H1 (cell line): ENCODE results near the gene CAMKMT. TPM values are rescaled to one million over a fixed set of nuclear protein-coding genes. Genes with fewer than 3 reads are reported as not detected.

Experiments
- CTCF ChIA-PET: fragments of 300-600 bp; sonication (Branson Sonifier 250); formaldehyde crosslinking; loops from one replicate; lab custom pipeline; 2021; ENCODE audit not compliant: partially characterized antibody; lab: Charles Lee
- POLR2A ChIA-PET: fragments of 300-600 bp; sonication (Branson Sonifier 250); formaldehyde crosslinking; loops from one replicate; lab custom pipeline; 2021; ENCODE audit warnings: inconsistent platforms; ENCODE audit not compliant: partially characterized antibody; lab: Charles Lee
- DNase-seq, 2 experiments: peaks; one replicate each; pipeline versions ENCODE4 v3.0.0 to v3.0.0-alpha.2; 2010 to 2022; ENCODE audit warnings: low spot score in 2 of 2, low read depth in 1 of 2, mixed read lengths in 1 of 2
- FAIRE-seq: peaks from 2 replicates; lab custom pipeline; 2011; peaks lifted over from hg19 to GRCh38; lab: Jason Lieb, UNC
- H2AFZ ChIP-seq: 2 replicates; pipeline ENCODE4 v1.8.1; 2012; ENCODE audit warnings: low read length, inconsistent platforms
- H2AK5ac ChIP-seq: 2 replicates; pipeline ENCODE4 v1.6.1; 2013; ENCODE audit warnings: low read depth, low read length
- H2BK120ac ChIP-seq: replicated peaks from 2 replicates; pipeline ENCODE3; 2013; ENCODE audit warnings: low read depth, low read length, inconsistent platforms
- H2BK12ac ChIP-seq: 2 replicates; pipeline ENCODE4 v1.6.1; 2013; ENCODE audit warnings: low read depth, low read length
- H2BK15ac ChIP-seq: 2 replicates; pipeline ENCODE4 v1.6.1; 2013; ENCODE audit warnings: low read length
- H2BK20ac ChIP-seq: 2 replicates; pipeline ENCODE4 v1.6.1; 2013; ENCODE audit warnings: low read length
- H2BK5ac ChIP-seq: 2 replicates; pipeline ENCODE4 v1.6.1; 2013; ENCODE audit warnings: low read depth, low read length
- H3K14ac ChIP-seq: 2 replicates; pipeline ENCODE4 v1.6.1; 2013; ENCODE audit warnings: inconsistent platforms; ENCODE audit not compliant: insufficient read length
- H3K18ac ChIP-seq: 2 replicates; pipeline ENCODE4 v1.6.1; 2013; ENCODE audit warnings: low read length; ENCODE audit errors: extremely low read depth
- H3K23ac ChIP-seq: 2 replicates; pipeline ENCODE4 v1.6.1; 2013; ENCODE audit warnings: inconsistent platforms; ENCODE audit not compliant: insufficient read length
- H3K23me2 ChIP-seq: 2 replicates; pipeline ENCODE4 v1.6.1; 2013; ENCODE audit warnings: low read depth, low read length
- H3K27ac ChIP-seq: 2 replicates; pipeline ENCODE4 v1.6.1; 2011; ENCODE audit warnings: low read depth, low read length, inconsistent platforms
- H3K27me3 ChIP-seq, 4 experiments: replicated peaks in 1 of 4; 1 replicate in 1 of 4; 2 replicates in 3 of 4; pipeline versions ENCODE4 v1.6.1 to v1.8.1; 2011 to 2013; ENCODE audit warnings: low read length in 3 of 4, mild to moderate bottlenecking in 3 of 4, inconsistent platforms in 2 of 4, mixed read lengths in 2 of 4, moderate library complexity in 1 of 4; ENCODE audit not compliant: control insufficient read depth in 3 of 4, insufficient read depth in 3 of 4; ENCODE audit errors: extremely low read depth in 1 of 4
- H3K36me3 ChIP-seq, 4 experiments: 2 replicates each; pipeline versions ENCODE4 v1.6.1 to v1.8.1; 2011 to 2013; ENCODE audit warnings: mild to moderate bottlenecking in 4 of 4, low read length in 3 of 4, moderate library complexity in 2 of 4, control low read depth in 1 of 4, inconsistent platforms in 1 of 4; ENCODE audit not compliant: insufficient read depth in 4 of 4, control insufficient read depth in 2 of 4
- H3K4ac ChIP-seq: replicated peaks from 2 replicates; pipeline ENCODE3; 2013; ENCODE audit warnings: low read length, low read depth, mixed read lengths, inconsistent platforms; ENCODE audit not compliant: insufficient read length
- H3K4me1 ChIP-seq, 4 experiments: replicated peaks in 1 of 4; 1 replicate in 1 of 4; 2 replicates in 3 of 4; pipeline versions ENCODE4 v1.6.1 to v1.8.1; 2011 to 2013; ENCODE audit warnings: low read length in 3 of 4, inconsistent platforms in 2 of 4, mixed read lengths in 1 of 4; ENCODE audit not compliant: insufficient read depth in 4 of 4, control insufficient read depth in 3 of 4
- H3K4me2 ChIP-seq, 2 experiments: 2 replicates each; pipeline versions ENCODE4 v1.6.1 to v1.8.1; 2011 to 2013; ENCODE audit warnings: low read depth in 2 of 2, low read length in 2 of 2, control low read depth in 1 of 2, inconsistent platforms in 1 of 2, mild to moderate bottlenecking in 1 of 2; ENCODE audit not compliant: insufficient read depth in 1 of 2
- H3K4me3 ChIP-seq, 4 experiments: fragments of 200-600, 300-600 bp in 1 of 4; sonication (generic), shearing (Covaris generic), sonication (Bioruptor Twin) in 1 of 4; 2 replicates each; pipeline versions ENCODE4 v1.5.1 to v1.8.1; 2011 to 2016; ENCODE audit warnings: low read length in 4 of 4, low read depth in 3 of 4, control low read depth in 2 of 4, inconsistent platforms in 2 of 4, mild to moderate bottlenecking in 2 of 4, mixed read lengths in 1 of 4, moderate library complexity in 1 of 4; ENCODE audit not compliant: insufficient read depth in 2 of 4; ENCODE audit errors: extremely low read depth in 1 of 4
- H3K56ac ChIP-seq: replicated peaks from 2 replicates; pipeline ENCODE3; 2013; ENCODE audit warnings: low read depth, mild to moderate bottlenecking, mixed read lengths, low read length, inconsistent platforms; ENCODE audit not compliant: insufficient read length
- H3K79me1 ChIP-seq: 2 replicates; pipeline ENCODE4 v1.6.1; 2013; ENCODE audit warnings: low read depth, low read length, control low read depth
- H3K79me2 ChIP-seq, 2 experiments: 2 replicates each; pipeline versions ENCODE4 v1.6.1 to v1.8.1; 2012 to 2013; ENCODE audit warnings: low read length in 2 of 2, mild to moderate bottlenecking in 2 of 2, inconsistent platforms in 1 of 2; ENCODE audit not compliant: insufficient read depth in 2 of 2, control insufficient read depth in 1 of 2
- H3K9ac ChIP-seq, 4 experiments: replicated peaks in 1 of 4; 1 replicate in 1 of 4; 2 replicates in 3 of 4; pipeline versions ENCODE4 v1.6.1 to v1.8.1; 2011 to 2013; ENCODE audit warnings: low read depth in 3 of 4, low read length in 3 of 4, control low read depth in 2 of 4, mild to moderate bottlenecking in 2 of 4, moderate library complexity in 2 of 4, inconsistent platforms in 1 of 4; ENCODE audit errors: extremely low read depth in 1 of 4
- H3K9me3 ChIP-seq, 2 experiments: 2 replicates each; pipeline versions ENCODE4 v1.6.1 to v1.8.1; 2012 to 2013; ENCODE audit warnings: mild to moderate bottlenecking in 2 of 2, moderate library complexity in 2 of 2, control low read depth in 1 of 2, inconsistent platforms in 1 of 2, low read depth in 1 of 2, low read length in 1 of 2, mixed read lengths in 1 of 2; ENCODE audit not compliant: insufficient read depth in 2 of 2
- H4K20me1 ChIP-seq, 2 experiments: replicated peaks in 1 of 2; 2 replicates each; pipeline versions ENCODE3 to v1.8.1; 2011 to 2013; ENCODE audit warnings: inconsistent platforms in 2 of 2, low read length in 2 of 2, mild to moderate bottlenecking in 1 of 2; ENCODE audit not compliant: insufficient read depth in 2 of 2, control insufficient read depth in 1 of 2
- H4K5ac ChIP-seq: 2 replicates; pipeline ENCODE4 v1.6.1; 2013; ENCODE audit warnings: low read length, low read depth, mixed read lengths, inconsistent platforms; ENCODE audit not compliant: insufficient read length
- H4K8ac ChIP-seq: 2 replicates; pipeline ENCODE4 v1.8.0; 2013; ENCODE audit warnings: mild to moderate bottlenecking, moderate library complexity, low read length, inconsistent platforms; ENCODE audit not compliant: insufficient read depth; ENCODE audit errors: extremely low read depth
- H4K91ac ChIP-seq: replicated peaks from 2 replicates; pipeline ENCODE3; 2013; ENCODE audit warnings: low read length, mixed read lengths, inconsistent platforms; ENCODE audit not compliant: insufficient read length
- CEBPB ChIP-seq: IDR thresholded peaks from 2 replicates; pipeline ENCODE4 v1.6.1; 2012; ENCODE audit warnings: low read depth, low read length
- EP300 ChIP-seq, 2 experiments: IDR thresholded peaks; 1 replicate in 1 of 2; 2 replicates in 1 of 2; pipeline ENCODE4 v1.6.1; 2011 to 2012; ENCODE audit warnings: low read depth in 2 of 2, low read length in 2 of 2, mild to moderate bottlenecking in 2 of 2, borderline replicate concordance in 1 of 2, inconsistent platforms in 1 of 2, moderate library complexity in 1 of 2
- NANOG ChIP-seq: IDR thresholded peaks from 2 replicates; pipeline ENCODE4 v1.6.1; 2011; ENCODE audit warnings: low read length, low read depth, mild to moderate bottlenecking, inconsistent platforms; ENCODE audit not compliant: insufficient read depth, poor library complexity, severe bottlenecking
- POU5F1 ChIP-seq: IDR thresholded peaks from 2 replicates; pipeline ENCODE4 v1.6.1; 2011; ENCODE audit warnings: low read depth, mild to moderate bottlenecking, low read length, moderate library complexity
- RBBP5 ChIP-seq: IDR thresholded peaks from 2 replicates; pipeline ENCODE4 v1.7.1; 2012; ENCODE audit warnings: low read depth, mild to moderate bottlenecking, inconsistent platforms, low read length, moderate library complexity, borderline replicate concordance
- SIX5 ChIP-seq: IDR thresholded peaks from 2 replicates; pipeline ENCODE4 v1.6.1; 2011; ENCODE audit warnings: mild to moderate bottlenecking, low read depth, low read length
- SP2 ChIP-seq: IDR thresholded peaks from 2 replicates; pipeline ENCODE4 v1.6.1; 2012; ENCODE audit warnings: mild to moderate bottlenecking, low read length, inconsistent platforms
- SRF ChIP-seq: IDR thresholded peaks from 2 replicates; pipeline ENCODE4 v1.6.1; 2011; ENCODE audit warnings: mild to moderate bottlenecking, low read depth, low read length, moderate library complexity
- TAF7 ChIP-seq: optimal IDR thresholded peaks from 2 replicates; pipeline ENCODE3; 2011; ENCODE audit warnings: low read depth, mild to moderate bottlenecking, inconsistent platforms, low read length, moderate library complexity, borderline replicate concordance
- TBP ChIP-seq: IDR thresholded peaks from 2 replicates; pipeline ENCODE4 v1.6.1; 2011; ENCODE audit warnings: low read depth, low read length, improper control_type of control experiment
- polyA plus RNA-seq, 7 experiments: library from polyadenylated mRNA; depleted of rRNA in 3 of 7; stranded (reverse) in 5 of 7; unstranded in 2 of 7; fragments of >200 nt in 5 of 7; fragments of 200-250 nt in 2 of 7; gene quantifications; 1 replicate in 5 of 7; 2 replicates in 1 of 7; 4 replicates in 1 of 7; pipeline versions ENCODE4 v1.2.1 to v1.2.3, GENCODE V29; 2011 to 2013; ENCODE audit warnings: missing spikeins in 2 of 7, mixed read lengths in 2 of 7
- total RNA-seq: library from RNA; stranded (reverse); fragmentation: NEBNext Ultra II Directional; extraction: Animal tissue kit (Norgen Biotek cat#: 25700); gene quantifications from 2 replicates; pipeline ENCODE4 v1.2.1, GENCODE V29; 2021
- TF ChIP-seq, protein P1 (sequence below): IDR thresholded peaks from 2 replicates; pipeline ENCODE4 v1.6.1; 2011; ENCODE audit warnings: low read length, improper control_type of control experiment

CAMKMT gene
- total and polyA plus RNA-seq, 2 of the 8 experiments (the other 6 are each of a cell fraction or from before 2014, with no cell fraction given): 14.7 to 22.4 TPM

DNA sequence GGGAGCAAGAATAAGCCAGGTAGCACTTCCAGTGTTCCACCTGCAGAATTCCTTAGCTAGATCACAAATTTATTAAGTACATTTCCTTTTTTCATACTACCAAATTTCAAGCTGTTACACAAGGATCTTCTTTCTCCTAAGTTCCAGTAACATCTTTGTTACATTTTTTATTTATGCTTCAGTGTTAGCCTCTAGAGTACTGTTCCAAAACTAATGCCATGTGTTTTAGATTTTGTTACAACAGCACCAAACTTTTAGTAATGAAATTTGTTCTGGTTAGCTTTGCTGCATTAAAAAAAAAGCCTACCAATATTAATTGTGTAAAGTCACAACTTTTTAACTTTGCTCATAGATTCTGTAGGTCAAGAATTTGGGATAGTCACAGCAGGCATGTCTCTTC lies 161.1 kb downstream of the CAMKMT start:
- no peak overlapping the region for H2AK5ac ChIP-seq
- H3K27ac ChIP-seq: no peak overlapping the region
- no peak overlapping the region for H3K18ac ChIP-seq
- no peaks in the 10 kb centered on the region for H3K27me3 ChIP-seq
- no peak overlapping the region for H3K14ac ChIP-seq
- CTCF ChIA-PET: interaction anchor here (0.5 to 1.0 kb wide), 2 partner anchors 9 to 130 kb away, joined by 3 to 5 read pairs; no protein-coding TSS in a partner anchor
- no peak overlapping the region for H2AFZ ChIP-seq
- no peak overlapping the region for H3K23ac ChIP-seq
- no peak overlapping the region for H4K91ac ChIP-seq
- H3K9me3 ChIP-seq: peaks cover 13 to 14% of the 10 kb centered on the region in 2 experiments
- FAIRE-seq: no peak
- no peak overlapping the region for H4K5ac ChIP-seq
- no peak overlapping the region for H3K4me3 ChIP-seq
- no peaks in the 10 kb centered on the region for H4K20me1 ChIP-seq
- TF ChIP-seq SIX5: no peak
- TF ChIP-seq TBP: no peak
- no peak for TF ChIP-seq RBBP5
- TF ChIP-seq EP300 (IDR thresholded peaks at IDR 0.05; ENCODE audit: borderline replicate concordance in 1 of 2, low read depth in 2 of 2, low read length in 2 of 2): no peak
- no peak for TF ChIP-seq SRF
- no peak for TF ChIP-seq POU5F1
- no peak for TF ChIP-seq NANOG
- TF ChIP-seq TAF7: no peak
- TF ChIP-seq CEBPB: no peak
- TF ChIP-seq, protein P1, sequence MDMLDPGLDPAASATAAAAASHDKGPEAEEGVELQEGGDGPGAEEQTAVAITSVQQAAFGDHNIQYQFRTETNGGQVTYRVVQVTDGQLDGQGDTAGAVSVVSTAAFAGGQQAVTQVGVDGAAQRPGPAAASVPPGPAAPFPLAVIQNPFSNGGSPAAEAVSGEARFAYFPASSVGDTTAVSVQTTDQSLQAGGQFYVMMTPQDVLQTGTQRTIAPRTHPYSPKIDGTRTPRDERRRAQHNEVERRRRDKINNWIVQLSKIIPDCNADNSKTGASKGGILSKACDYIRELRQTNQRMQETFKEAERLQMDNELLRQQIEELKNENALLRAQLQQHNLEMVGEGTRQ: no peak
- no peak for TF ChIP-seq SP2
- TF ChIP-seq, all 59 proteins: peak for 0
- no peak overlapping the region for H4K8ac ChIP-seq
- no peaks in the 10 kb centered on the region for H3K23me2 ChIP-seq
- 0 out of 8 replicates have a peak, but pooled peaks cover 0 to 3% (median 0%) of the 10 kb centered on the region in 4 experiments for H3K36me3 ChIP-seq
- H3K9ac ChIP-seq: no peak overlapping the region
- no peak overlapping the region for H3K56ac ChIP-seq
- POLR2A ChIA-PET: no interaction called here
- H3K79me2 ChIP-seq: no peaks in the 10 kb centered on the region
- no peaks in the 10 kb centered on the region for H3K4me1 ChIP-seq
- H2BK15ac ChIP-seq: no peak overlapping the region
- H3K79me1 ChIP-seq: no peaks in the 10 kb centered on the region
- DNase-seq: no peak
- no peak overlapping the region for H2BK12ac ChIP-seq
- no peak overlapping the region for H3K4ac ChIP-seq
- H2BK20ac ChIP-seq: no peak overlapping the region
- H2BK5ac ChIP-seq: no peak overlapping the region
- H2BK120ac ChIP-seq: no peak overlapping the region
- no peak overlapping the region for H3K4me2 ChIP-seq
